NCI-H345 (cell line): Measurements from ENCODE around the gene CABP2.
"Not testable (repeated sequence)": the region's sequence is repeated elsewhere in the genome, so short reads cannot be mapped to it uniquely, and the experiment has no call there.

Experiments
- DNase-seq: peaks from one replicate; lab custom pipeline; 2025; lab: John Stamatoyannopoulos, UW

CABP2 gene

DNA sequence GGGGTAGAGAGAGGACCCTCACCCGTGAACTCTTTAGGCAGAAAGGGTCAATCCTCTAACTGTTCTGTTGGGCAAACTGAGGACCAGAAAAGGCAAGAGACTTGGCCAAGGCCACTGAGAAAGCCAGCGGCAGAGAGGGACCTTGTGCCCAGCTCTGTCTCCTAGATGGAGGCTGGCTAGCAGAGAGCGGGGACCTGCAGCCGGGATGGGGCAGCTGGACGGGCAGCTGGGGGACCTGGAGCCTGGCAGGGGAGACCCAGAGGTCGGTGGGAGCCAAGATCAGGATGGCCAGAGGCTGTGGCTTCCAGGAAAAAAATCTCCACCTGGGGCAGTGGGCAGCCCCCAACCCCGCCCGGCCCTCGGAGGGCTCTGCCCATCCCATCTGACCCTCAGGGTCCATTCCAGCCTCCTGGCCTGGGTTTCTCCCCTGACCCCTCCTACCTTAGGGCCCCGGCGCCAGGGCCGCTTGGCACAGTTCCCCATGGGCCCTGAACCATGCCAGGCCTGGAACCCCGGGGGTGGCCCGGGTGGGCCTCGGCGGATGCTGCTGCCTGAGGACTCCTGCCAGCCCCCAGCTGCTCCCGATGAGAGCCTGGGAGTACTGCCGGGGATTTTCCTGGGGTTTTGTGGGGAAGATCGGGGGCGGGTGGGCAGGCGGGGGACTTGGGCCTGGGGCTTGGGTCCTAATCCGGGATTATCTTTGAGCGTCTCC is at the start of gene CABP2:
CABP2 (minus strand) TSS at position 603 of the 712 bp plus-strand sequence; CDS start at position 483, 120 bp downstream.
- no peak for DNase-seq

DNA sequence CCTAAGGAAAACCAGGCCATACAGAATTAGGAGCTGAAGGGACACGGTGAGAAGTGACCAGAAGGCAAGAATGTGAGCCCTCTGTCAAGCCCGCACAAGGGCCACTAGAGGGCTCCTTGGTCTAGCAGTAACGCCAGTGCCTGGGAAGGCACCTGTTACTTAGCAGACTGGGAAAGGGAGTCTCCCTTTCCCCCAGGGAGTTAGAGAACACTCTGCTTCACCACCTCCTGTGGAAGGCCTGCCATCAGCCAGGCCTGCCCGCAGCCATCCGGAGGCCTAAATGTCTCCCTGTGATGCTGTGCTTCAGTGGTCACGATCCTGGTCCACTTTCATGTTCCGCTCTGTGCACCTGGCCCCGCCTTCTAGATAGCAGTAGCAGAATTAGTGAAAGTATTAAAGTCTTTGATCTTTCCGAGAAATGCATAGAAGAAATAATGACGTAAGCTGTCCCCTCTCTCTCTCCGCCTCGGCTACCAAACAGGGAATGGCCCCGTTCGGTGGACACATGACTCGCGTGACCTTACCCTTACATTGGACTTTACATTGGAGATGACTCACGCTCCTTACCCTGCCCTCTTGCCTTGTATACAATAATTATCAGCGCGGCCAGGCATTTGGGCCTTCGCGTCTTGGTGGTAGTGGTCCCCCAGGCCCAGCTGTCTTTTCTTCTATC is 49.6 kb upstream of the CABP2 start:
- DNase-seq, result peak; percentile 75

DNA sequence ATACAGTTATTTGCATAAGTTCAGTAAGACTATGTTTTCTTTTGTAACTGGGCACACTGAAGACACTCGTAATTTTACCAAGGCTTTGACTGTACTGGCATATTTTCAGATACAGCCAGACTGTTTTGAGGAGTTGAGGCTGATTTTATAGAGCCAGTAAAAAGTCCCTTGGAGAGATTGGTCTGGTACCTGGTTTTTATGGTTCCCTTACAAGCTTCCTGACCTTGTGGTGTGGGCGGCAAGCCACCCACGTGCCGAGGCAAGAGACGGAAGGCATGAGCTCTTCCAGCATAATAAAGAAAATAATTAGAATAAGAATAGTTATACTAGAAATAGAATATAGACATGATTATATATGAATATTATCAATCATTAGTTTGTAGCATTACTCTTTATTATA is 49.1 kb upstream of the CABP2 start:
- no peak for DNase-seq

DNA sequence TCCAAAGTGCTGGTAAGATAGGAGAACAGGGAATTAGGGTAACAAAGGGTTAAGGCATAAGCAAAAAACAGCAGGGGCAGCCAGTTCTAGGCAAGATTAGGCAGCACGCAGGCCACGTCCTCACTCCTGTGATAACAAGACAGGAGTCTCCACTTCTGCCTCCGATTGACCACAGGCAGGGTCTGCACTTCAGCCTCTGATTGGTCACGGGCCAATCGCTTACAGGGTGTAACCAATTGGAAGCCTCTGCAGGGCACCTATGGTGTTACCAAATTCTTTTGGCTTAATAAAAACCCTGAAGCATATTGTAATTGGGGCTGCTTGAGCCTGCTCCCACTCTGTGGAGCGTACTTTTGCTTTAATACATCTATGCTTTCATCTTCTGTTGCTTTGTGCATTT is 48.2 kb upstream of the CABP2 start:
- DNase-seq, result no peak

DNA sequence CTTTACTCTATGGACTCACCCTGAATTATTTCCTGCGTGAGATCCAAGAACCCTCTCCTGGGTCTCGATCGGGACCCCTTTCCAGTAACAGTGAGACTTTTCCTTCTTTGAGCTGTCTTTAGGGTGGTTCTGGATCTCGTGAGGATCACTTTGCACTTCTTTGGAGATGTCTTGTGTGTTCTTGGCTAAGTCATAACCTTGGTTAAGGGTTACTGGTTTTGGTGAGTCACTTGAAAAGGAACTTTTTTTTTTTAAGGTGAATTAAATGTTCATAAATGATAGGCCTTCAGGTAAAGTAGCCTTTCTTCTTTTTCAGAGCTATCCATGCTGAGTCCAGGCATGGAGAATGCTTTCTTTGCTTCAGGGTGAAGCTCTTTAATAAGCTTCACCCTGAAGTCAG is 41.0 kb upstream of the CABP2 start:
- no peak for DNase-seq

DNA sequence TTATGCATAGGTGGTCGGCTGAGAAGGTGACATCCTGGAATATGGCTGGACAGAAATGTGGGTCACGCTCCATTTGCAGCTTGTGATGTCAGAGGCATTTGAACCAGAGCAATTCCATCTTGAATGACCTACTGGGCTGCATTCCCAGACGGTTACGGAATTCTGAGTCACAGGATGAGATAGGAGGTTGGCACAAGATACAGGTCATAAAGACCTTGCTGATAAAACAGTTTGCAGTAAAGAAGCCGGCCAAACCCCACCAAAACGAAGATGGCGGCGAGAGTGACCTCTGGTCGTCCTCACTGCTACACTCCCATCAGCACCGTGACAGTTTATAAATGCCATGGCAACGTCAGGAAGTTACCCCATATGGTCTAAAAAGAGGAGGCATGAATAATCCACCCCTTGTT is 40.5 kb upstream of the CABP2 start:
- DNase-seq, result not testable (repeated sequence)

DNA sequence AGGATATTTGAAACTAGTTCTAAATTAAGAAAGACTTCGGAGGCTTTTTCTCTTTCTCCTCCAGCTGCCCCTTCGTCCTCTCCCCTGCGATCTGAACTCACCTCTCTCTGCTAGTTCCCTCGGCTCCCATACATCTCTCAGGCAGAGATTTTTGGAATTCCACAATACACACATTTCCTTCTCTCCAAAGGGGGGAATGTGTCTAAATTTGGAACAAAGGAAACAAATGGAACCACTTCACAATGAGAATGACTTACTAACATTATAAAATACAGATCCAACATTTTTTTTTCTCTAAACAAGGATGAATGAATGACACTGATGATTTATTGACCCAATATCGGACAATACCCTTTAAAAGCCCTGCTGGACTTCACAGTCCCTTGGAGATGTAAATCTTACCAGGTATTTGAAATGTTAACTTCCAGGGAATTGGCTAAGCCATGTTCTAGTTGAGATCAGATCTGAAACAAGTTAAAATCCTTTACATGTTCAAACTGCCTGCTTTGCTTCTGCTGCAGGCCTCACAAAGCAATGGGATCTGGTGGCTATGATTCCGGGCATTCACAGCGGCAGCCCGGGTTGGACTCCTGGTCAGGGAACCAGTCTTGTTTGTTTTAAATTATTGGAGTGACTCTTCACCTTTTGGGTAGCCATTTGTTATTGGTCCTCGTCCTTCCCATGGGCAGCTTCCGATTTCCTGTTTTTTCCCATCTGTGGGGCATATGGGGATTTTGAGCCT is 39.9 kb upstream of the CABP2 start:
- DNase-seq, result no peak

DNA sequence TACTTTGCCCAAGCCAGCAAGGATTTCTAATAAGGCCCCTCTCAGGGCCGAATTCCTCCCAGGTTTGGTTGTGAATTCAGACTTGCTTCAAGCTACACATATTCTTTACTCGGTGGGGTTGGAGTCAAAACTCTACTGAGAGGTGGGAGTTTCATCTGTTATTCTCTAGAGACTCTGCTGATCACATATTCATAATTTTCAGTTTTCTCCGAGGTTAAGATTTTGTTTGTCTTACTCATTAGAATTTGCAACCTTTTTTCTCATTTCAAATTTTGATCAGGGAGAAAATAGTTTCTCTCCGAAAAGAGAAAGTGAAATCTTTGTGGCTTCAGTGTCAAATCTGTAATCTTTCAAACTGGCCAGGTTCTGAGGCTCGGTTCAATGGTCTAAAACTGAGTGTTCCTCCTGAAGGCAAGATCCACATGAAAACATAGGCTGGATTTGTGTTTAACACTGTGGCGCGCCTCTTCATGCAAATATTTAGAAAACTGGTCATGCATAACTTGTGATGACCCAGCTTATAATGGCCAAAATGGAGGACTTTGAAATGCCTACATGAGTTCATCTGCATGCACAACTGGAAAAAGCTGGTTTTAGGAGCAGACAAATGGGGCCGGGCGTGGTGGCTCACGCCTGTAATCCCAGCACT is 38.8 kb upstream of the CABP2 start:
- no peak for DNase-seq

DNA sequence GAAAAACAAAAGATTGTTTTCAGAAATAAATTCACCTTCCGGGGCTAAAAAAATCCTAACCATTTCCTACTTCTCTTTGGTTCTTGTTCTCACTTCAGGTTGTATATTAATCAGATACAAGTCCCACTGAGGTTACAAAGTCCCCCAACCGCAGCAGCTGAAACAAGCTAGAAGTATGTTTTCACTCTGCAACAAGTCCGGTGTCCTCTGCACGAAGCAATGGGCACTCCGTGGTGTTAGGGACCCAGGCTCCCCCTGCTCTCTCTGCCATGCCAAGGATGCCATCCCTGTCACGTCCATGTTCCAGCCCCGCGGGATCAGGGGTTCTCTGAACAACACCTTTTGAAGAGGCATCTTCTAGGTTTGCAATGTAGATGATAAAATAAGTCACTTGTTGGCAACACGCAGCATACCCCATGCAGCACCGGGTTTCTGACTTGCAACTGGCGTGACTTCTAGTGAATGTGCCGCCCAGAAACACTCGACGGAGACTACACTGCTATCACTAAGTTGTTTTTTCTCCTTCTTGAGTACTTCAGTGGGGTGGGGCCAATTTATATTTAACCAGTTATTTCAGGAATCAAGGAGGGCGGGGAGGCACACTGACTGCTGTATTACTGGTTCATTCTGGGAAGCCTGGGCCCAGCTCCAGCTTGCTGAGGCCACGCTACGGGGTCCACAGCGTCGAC is 35.0 kb upstream of the CABP2 start:
- DNase-seq, result no peak

DNA sequence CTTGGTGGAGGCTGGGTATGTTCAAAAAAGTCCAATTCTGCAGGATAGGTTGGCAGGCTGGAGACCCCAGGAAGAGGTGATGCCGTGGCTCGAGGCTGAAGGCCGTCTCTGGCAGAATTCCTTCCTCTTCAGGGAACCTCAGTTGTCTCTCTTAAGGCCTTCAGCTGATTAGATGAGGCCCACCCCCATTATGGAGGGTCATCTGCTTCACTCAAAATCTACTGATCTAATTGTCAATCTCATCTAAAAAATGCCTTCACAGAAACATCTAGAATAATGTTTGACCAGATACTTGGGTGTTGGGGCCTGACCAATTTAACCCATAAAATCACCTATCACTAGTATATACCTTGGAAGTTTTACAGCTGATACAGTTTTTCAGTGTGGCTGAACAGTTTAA is 33.0 kb upstream of the CABP2 start:
- DNase-seq, result no peak

DNA sequence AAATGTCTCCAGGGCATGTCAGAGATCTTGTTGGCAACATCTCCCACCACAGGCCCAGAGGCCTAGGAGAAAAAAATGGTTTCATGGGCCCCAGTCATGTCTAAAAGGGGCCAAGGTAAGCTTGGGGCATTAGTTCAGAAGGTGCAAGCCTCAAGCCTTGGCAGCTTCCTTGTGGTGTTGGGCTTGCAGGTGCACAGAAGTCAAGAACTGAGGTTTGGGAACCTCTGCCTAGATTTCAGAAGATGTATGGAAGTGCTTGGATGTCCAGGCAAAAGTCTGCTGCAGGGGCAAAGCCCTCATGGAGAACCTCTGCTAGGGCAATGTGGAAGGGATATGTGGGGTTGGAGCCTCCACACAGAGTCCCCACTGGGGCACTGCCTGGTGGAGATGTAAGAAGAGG is 28.5 kb upstream of the CABP2 start:
- not testable (repeated sequence) for DNase-seq

DNA sequence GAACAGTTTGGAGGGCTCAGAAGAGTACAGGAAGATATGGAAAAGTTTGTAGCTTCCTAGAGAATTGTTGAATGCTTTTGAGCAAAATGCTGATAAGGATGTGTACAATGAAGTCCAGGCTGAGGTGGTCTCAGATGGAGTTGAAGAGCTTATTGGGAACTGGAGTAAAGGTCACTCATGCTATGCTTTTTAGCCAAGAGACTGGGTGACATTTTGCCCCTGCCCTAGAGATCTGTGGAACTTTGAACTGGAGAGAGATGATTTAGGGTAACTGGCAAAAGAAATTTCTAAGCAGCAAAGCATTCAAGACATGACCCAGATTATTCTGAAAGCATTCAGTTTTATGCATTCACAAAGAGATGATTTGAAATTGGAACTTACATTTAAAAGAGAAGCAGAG is 27.9 kb upstream of the CABP2 start:
- no peak for DNase-seq

DNA sequence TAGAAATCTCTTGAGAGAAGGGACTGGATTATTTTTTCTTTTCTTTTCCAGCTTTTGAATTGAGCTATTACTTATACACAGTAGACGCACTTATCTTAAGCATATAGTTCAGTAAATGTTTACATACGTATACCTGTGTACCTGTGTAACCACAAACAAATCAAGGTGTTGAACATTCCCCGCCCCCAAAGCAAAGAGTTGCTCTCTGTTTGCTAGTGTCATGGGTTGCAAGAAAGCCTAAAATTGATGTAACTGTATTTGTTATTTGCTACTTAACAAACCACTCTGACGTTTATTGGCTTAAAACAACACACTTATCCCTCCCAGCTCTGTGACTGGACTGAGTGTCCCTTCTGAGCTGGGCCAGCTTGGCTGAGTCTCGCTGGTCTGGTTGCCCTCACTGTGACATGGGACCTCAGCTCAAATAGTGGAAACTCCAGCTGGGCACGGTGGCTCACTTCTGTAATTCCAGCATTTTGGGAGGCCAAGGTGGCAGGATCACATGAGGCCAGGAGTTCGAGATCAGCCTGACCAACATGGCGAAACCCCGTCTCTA is 25.4 kb upstream of the CABP2 start:
- DNase-seq, result no peak

DNA sequence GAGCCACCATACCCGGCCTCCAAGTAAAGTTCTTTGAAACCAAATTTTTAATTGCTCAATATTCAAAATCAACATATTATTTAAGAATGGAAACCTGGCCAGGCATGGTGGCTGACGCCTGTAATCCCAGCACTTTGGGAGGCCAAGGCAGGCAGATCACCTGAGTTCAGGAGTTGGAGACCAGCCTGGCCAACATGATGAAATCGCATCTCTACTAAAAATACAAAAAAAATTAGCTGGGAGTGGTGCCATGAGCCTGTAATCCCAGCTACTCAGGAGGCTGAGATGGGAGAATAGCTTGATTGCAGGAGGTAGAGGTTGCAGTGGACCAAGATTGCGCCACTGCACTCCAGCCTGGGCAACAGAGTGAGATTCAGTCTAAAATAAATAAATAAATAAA is 24.9 kb upstream of the CABP2 start:
- DNase-seq, result not testable (repeated sequence)

DNA sequence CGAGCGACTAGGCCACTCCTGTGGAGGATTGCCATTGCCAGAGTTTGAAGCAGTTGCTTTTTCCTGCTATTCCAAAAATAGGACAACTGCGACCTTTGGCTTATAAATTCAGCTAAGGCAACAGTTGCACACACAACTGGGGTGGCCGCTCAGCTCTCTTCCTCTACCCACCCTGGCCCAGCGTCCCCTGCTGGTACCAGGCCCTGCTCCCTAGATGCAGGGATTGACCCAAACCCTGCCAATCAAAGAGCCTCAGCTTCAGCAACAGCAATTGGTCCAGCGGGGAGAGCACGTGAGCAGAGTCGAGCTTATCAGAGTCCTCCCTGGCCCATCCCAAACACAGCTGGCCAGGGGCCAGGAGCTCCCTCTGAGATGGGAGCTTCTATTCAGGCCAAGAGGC is 22.0 kb upstream of the CABP2 start:
- DNase-seq, result peak; percentile 9

DNA sequence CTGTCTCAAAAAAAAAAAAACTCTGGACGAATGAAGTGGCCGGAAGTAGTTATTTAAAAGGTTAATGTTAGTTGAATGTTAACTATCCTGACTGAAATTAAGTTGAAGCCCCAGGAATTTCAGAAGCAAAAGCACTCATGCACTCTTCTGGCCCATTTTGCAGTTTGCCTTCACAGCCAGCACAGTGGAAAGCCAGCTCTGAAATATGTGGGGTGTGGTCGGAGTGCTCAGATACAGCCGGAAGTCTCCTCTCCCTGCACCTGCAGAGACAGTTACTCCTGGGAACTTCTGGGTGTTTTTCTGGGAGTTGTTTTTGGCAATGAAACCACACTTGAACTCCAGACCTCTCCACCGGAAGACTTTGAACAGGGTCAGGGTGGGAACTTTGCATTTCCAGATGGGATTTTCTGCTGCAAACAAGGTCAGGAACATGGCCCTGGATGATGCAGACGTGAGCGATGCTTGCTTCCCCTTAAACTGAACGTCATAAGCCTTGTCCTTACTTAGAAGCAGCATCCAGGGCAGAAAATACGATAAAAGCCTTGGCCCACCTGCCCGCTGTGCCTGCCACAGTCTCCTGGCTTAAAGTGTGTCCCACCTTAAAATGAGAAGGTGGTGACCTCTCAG is 21.5 kb upstream of the CABP2 start:
- DNase-seq, result no peak

DNA sequence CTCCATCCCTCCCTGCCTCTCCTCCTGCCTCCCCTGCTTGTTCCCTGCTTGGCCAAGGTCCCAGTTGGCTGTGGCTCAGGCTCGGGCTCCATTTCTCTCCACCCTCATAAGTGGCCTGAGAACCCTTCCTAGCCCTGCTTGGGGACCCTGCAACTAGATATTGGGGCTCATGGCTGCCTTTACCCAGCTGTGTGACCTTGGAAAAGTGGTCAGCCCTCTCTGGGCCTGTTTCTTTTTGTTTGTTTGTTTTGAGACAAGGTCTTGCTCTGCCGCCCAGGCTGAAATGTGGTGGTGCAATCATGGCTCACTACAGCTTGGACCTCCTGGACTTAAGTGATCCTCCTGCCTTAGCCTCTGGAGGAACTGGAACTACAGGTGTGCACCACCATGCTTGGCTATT is 20.3 kb upstream of the CABP2 start:
- no peak for DNase-seq

DNA sequence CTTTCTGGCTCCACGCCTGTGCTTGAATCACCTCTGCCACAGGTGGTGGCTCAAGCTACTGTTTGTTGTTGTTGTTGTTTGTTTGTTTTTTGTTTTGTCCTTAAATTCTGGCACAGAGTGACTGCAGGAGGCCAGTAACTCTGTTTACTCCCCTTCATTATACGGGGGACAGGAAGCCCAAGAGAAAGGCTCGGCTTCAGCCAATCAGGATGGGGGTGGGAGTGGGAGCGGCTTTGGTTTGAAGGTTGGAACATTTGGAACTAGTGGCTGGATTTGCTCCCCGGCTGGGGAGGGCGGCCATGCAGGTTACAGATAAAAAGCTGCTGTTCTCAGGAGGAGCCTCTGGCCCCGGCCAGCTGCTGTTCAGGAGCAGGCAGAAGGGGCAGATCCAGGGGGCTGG is 19.7 kb upstream of the CABP2 start:
- DNase-seq, result no peak

DNA sequence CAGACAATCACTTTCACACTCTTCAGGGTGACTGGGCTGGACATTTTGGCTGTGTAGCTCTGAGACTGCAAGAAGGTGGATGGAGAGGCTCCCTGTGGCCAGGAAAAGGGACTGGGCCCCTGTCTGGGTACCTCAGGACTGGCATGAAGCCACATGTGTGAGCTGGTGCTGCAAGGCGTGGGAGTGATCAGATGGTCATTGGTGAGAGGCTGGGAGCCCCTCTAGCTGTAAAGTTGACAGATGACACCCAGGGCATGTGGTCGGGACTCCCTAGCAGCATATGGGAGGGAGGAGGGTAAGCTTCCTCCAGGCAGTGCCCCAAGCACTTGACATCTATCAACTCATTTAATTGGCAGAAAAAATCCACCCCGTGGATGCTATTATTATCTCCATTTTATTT is 18.9 kb upstream of the CABP2 start:
- DNase-seq, result no peak

DNA sequence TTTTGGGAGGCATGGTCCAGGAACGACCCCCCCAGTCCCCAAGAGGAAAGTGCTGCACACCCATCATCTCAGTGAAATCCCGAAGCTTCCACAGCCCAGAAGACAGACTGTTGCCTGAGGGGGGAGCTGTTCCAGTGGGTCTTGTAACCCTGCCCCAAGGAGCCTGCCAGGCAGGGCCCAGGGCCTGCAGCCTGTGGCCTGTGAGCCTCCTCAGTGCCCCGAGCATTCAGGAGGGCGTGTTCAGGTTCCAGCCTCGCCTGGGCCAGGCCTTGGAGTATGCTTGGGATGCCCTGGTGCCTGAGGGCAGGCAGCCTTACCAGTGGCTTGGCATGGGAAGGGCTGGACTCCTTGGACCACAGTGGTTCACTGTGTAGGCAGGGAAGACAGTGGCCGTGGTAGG is 18.0 kb upstream of the CABP2 start:
- no peak for DNase-seq

DNA sequence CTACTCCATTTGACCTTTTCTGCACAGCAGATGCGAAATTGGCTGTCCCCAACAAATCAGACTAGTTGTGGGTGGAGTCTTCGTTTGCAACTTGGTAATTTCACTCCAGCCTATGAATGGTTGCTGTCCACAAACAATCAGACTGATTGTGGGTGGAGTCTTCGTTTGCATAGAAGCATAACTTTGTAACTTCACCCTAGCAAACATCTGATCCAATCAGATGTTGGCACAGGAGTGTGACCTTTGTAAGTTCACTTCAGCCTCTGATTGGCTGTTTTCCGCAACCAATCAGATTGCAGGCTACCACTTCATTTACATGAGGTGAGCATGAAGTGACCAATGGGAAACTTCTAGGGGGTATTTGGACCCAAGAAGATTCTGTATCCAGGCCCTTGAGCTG is 16.3 kb upstream of the CABP2 start:
- DNase-seq, result no peak
